ENCODE data around the gene SCN10A. TPM values are rescaled to one million over a fixed set of nuclear protein-coding genes. Genes with fewer than 3 reads are reported as not detected.

Gene SCN10A
- total RNA-seq, 1 donor from 2014 or later: not detected

DNA sequence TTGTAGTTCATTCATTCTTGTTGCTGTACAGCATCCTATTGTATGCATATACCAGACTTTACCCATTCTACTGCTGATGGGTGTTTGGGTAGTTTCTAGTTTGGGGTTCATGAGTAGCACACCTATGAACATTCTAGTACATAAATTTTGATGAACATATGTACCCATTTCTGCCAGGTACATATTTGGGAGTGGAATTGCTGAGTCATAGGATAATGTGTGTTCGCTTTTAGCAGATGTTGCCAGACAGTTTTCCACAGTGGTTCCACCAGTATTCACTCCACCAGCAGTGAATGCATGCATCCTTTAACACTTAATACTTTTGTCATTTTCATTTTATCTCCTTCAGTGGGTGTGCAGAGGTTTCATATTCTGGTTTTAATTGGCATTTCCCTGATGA lies 163.1 kb downstream of the SCN10A start:
- TF ChIP-seq, protein P1, sequence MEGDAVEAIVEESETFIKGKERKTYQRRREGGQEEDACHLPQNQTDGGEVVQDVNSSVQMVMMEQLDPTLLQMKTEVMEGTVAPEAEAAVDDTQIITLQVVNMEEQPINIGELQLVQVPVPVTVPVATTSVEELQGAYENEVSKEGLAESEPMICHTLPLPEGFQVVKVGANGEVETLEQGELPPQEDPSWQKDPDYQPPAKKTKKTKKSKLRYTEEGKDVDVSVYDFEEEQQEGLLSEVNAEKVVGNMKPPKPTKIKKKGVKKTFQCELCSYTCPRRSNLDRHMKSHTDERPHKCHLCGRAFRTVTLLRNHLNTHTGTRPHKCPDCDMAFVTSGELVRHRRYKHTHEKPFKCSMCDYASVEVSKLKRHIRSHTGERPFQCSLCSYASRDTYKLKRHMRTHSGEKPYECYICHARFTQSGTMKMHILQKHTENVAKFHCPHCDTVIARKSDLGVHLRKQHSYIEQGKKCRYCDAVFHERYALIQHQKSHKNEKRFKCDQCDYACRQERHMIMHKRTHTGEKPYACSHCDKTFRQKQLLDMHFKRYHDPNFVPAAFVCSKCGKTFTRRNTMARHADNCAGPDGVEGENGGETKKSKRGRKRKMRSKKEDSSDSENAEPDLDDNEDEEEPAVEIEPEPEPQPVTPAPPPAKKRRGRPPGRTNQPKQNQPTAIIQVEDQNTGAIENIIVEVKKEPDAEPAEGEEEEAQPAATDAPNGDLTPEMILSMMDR (conservative IDR thresholded peaks at IDR 0.05; ENCODE audit: low read depth, low read length): no peak
- no peak for DNase-seq (ENCODE audit: low read depth)
- no peak overlapping the region for H3K4me3 ChIP-seq (ENCODE audit: low read depth, low read length)

DNA sequence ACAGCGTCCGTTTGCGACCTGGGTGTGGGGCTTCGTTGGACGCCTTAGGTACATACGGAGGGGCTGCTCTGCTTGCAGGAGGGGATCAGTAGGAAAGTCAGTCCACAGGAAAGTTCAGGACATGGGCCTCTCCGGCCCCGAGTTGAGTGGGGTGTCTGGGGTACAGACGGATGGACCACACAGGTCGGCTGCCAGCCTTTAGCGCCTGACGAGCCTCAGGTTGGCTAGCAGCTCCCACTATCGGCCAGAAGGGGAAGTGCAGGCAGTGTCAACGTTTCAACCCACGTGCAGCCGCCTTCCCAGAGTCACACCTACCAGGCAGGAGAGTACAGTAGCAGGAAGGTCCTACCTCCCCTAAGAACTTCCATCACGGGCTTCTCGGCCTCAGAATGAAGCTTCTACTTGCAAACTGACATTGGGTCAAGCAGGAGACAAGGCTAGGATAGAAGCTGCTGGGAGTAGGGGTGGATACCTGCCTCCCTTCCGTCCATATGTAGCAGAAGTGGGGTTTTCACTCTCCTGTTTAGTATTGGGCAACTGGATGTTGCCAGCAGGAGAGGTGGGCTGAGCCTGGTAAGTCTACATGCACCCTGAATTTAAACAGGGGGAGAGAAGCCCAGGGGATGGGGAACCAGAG lies 164.7 kb downstream of the SCN10A start:
- TF ChIP-seq, protein P1 (conservative IDR thresholded peaks at IDR 0.05; ENCODE audit: low read depth, low read length): peak; percentile 94
- no peak for DNase-seq (ENCODE audit: low read depth)
- H3K4me3 ChIP-seq (ENCODE audit: low read depth, low read length): no peak overlapping the region

DNA sequence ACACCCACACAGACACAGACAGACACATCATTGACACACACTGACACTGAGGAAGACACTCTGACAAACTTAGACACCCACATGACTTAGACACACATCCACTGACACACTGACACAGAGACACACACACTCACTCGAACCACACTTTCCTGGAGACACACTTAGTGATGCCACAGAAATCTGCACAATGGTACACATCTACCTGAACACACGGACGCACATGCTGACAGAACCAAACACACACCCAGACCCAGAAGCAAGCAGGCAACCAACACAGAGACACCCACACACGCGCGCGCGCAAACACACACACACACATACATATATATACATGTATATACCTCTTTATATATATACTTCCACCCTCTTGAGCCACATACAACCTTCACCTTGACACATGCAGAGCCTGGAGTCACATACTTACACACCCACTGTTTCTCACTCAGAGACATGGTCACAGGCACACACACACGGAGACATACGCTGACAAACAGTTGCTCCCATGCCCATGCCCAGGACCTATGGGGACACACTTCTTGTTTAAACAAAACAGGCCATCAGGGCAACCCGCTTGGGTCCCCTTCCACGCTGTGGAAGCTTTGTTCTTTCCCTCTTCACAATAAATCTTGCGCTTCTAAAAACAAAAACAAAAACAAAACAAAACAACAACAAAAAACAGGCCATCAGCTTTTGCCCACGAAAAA lies 165.6 kb downstream of the SCN10A start:
- TF ChIP-seq, protein P1 (conservative IDR thresholded peaks at IDR 0.05; ENCODE audit: low read depth, low read length): no peak
- no peak overlapping the region for H3K4me3 ChIP-seq (ENCODE audit: low read depth, low read length)
- no peak for DNase-seq (ENCODE audit: low read depth)

DNA sequence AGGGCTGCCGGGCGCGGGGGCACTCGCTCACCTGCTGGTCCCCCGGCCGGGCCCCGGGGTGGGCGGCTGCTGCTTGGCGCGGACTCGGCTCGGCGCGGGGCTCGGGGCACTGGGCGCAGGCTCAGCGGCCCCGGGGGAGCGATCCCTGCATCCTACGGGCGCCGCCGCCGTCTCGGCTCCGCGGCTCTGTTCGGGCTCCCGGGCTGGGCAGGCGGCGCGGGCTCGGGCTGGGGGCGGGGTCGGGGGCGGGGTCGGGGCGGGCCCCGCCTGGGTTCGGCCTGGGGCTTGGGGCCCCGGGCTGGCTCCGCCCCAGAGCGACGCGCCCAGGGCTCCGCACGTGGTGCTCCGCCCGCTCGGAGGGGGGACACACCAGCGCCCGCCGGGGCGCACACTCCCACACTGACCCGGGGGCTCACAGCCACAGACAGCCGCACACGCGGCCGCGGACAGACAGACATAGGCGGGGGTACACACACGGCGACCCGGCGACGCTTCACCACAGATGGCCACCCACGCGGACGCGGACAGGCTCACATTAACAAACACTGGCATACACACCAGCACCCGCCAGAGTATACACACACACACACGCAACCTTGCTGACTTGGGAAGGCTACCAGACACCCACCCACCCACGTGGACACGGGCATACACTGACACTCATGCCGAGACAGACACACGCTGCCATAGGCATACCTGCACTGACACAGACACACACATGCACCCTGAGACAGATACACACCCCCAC lies 166.3 kb downstream of the SCN10A start, which contains the start of gene SCN5A:
Gene SCN5A (minus strand): TSS at position 188 of the 748 bp plus-strand sequence. CDS start 16,380 bp downstream, outside the sequence.
- TF ChIP-seq, protein P1 (conservative IDR thresholded peaks at IDR 0.05; ENCODE audit: low read depth, low read length): no peak
- peak within 1 kb of the TSS; percentile 48 for H3K4me3 ChIP-seq (ENCODE audit: low read depth, low read length)
- no peak for DNase-seq (ENCODE audit: low read depth)

DNA sequence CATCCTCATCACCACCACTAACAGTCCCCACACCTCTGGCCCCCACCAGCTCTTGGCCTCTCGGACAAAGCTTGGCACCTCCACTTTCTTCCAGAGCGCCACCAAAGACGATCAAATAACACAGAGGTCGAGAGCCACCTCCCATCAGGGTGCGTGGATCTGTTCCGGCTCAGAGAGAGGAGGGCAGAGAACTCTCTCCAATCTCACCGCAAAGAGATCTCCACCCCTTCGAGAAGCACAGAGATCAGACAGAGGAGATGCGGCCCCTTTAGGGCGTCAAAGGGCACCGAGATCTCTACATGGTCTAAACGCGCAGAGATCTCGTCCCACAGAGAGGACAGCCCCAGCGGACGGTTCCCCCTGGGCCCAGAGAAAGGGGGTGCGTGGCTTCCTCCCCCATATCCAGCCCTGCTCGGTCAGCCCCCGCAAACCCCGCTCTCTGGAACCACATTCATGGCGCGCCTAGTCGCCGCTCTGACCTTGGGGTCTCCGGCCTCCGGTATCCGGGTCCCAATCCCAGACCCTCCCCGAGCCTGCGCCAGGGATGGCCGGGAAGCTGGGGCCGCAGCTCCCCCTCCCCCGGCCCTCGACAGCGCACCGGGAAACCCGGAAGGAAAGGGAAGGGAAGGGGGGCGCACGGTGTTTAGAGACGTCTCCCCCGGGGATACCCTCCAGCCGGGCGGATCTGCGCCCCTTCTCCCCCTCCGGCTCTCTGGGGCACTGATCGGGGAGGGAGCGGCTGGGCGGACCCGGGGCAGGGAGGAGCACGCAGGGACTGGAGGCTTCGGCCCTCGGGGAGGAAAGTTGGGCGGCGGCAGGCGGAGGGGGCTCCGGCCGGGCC lies 167.1 kb downstream of the SCN10A start:
- H3K4me3 ChIP-seq (ENCODE audit: low read depth, low read length): peak overlapping the region; percentile 48
- TF ChIP-seq, protein P1 (conservative IDR thresholded peaks at IDR 0.05; ENCODE audit: low read depth, low read length): no peak
- no peak for DNase-seq (ENCODE audit: low read depth)

DNA sequence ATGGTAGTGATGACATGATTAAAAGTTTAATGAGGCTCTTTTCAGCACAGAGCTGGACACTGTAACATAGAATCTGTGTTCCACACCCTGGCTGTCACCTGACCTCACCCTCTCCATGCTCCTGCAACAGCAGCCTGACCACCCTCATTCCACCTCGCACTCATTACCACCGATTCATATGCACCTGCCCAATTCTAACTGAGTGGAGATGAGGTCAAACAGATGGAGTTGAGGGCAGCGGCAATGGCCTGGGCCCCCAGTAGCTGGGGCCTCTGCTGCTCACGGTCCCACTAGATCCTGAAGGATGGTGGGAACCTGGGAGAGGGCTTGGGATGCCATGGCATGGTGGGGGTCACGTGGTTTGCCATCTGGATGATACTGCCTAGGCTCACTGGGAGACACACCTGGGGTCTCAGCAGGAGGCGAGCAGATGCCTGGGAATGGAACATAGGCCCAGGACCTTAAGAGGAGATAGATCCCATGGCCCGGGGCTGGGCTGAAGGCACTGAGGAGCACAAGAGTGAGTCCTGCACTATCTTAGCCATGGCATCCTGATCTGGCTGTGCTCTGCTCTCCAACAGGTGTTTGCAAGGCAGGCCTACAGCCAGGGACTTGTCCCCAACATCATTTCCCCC lies 167.9 kb downstream of the SCN10A start:
- DNase-seq (ENCODE audit: low read depth): no peak
- H3K4me3 ChIP-seq (ENCODE audit: low read depth, low read length): no peak overlapping the region
- TF ChIP-seq, protein P1 (conservative IDR thresholded peaks at IDR 0.05; ENCODE audit: low read depth, low read length): no peak

All from epithelial cell of proximal tubule (primary cell).